DMS53 treated with DMSO at 0.1 percent for 48 hours (cell line): Measurements from ENCODE around the gene SOST.
"Not testable (repeated sequence)": the region's sequence is repeated elsewhere in the genome, so short reads cannot be mapped to it uniquely, and the experiment has no call there.

ENCODE experiments used
- DNase-seq: peaks from one replicate; lab custom pipeline; 2025; ENCODE audit not compliant: unreplicated experiment; lab: John Stamatoyannopoulos, UW

Gene SOST

GRCh38 chr17:43758497-43759174, at the start of gene SOST:
SOST (minus strand) TSS chr17:43758791; CDS start chr17:43758741, 50 bp downstream.
- DNase-seq, result no peak

GRCh38 chr17:43808076-43808475, 49.5 kb upstream of the SOST start:
- DNase-seq, result no peak

DNA sequence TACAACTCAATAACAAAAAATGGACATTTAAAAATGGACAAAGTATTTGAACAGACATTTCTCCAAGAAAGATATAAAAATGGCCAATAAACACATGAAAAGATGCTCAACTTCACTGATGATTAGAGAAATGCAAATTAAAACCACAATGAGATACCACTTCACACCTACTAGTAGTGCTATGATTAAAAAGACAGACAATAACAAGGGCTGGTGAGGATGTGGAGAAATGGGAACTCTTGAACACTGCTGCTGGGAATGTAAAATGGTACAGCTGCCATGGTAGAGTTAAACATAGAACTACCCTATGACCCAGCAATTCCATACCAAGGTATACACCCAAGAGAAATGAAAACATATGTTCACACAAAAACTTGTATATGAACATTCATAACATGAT, 46.5 kb upstream of the SOST start:
- no peak for DNase-seq

- DNase-seq, result no peak
Observed at GRCh38 chr17:43803758-43804157, 45.2 kb upstream of the SOST start.

GRCh38 chr17:43801844-43802243, 43.3 kb upstream of the SOST start:
- DNase-seq, result no peak

- no peak for DNase-seq
Observed at GRCh38 chr17:43800736-43801135, 42.1 kb upstream of the SOST start.

- DNase-seq, result no peak
Observed at GRCh38 chr17:43799047-43799446, 40.5 kb upstream of the SOST start.

DNA sequence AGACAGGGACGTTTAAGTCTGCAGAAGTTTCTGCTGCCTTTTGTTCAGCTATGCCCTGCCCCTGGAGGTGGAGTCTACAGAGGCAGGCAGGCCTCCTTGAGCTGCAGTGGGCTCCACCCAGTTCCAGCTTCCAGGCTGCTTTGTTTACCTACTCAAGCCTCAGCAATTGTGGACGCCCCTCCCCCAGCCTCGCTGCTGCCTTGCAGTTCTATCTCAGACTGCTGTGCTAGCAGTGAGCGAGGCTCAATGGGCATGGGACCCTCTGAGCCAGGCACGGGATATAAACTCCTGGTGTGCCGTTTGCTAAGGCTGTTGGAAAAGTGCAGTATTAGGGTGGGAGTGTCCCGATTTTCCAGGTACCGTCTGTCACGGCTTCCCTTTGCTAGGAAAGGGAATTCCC, 39.4 kb upstream of the SOST start:
- DNase-seq, result peak; percentile 11

GRCh38 chr17:43792668-43793067, 34.1 kb upstream of the SOST start:
- DNase-seq, result not testable (repeated sequence)

DNA sequence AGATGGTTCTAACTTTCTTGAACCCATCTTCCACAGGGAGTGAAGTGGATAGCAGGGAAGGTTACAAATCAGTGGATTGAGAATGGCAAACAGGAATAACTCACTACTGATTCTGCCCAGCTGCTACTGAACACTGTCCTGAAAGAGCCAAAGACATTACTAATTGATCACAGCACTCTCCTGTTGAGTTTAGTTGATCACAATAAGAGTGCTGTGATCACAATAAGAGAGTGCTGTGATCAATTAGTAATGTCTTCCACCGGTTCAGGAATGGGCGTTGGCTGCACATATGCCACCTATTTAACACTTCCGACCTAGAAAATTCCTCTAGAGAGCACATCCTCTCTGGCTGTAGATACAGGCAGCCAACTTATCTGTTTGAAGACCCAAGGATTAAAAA, 33.0 kb upstream of the SOST start:
- peak; percentile 58 for DNase-seq

- DNase-seq, result peak; percentile 10
Observed at GRCh38 chr17:43790311-43790940, 31.8 kb upstream of the SOST start.

DNA sequence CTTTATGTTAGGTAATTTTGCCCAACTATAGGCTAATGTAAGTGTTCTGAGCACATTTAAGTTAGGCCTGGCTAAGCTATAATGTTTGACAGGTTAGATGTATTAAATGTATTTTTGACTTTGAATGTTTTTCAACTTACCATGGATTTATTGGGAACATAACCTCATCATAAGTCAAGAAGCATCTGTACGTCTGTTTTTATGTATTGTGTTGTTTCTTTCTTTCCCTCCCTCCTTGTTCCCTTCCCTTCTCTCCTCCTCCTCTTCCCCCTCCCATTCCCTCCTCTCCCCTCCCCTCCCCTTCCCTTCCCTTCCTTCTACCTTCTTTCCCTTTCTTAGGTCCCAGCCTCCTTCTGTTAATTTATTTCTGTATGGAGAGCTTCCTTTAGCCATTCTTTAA, 30.9 kb upstream of the SOST start:
- no peak for DNase-seq

- no peak for DNase-seq
Observed at GRCh38 chr17:43788540-43788939, 29.9 kb upstream of the SOST start.

DNA sequence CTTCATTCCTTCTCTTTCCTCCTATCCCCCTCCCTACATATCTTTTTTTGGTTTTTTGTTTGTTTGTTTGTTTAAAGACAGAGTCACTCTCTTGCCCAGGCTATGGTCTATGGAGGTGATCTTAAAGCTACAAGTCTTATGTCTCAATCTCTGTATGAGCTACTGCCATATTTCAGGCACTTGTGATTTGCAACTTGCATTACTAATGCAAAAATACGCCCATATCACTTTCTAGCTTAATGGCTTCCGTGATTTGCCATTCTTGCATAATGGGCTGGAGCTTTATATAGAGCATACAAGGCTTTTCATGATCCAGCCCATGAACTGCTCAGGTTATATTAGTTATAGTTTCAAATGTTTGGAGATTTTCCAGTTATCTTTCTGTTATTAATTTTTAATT, 29.1 kb upstream of the SOST start:
- DNase-seq, result no peak

GRCh38 chr17:43784628-43785101, 26.1 kb upstream of the SOST start:
- DNase-seq, result no peak

DNA sequence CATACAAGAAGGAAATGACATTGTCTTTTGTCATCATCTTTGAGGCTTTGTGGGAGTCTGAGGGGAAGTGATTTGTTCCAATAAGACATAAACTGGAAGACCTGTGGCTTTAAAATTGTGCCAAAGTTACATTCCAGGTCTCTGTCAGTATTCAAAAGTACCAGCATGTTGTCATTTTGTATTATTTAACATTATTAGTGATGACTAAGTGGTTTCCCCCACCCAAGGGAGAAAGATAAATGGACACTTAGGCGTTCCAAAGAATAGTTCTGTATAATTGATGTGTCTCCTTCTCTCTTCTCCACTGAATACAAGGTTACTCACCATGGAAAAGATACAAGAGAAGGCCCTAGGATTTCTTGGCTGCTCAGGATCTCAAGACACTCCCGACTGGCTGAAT, 25.5 kb upstream of the SOST start:
- no peak for DNase-seq

GRCh38 chr17:43782913-43783680, 24.5 kb upstream of the SOST start:
- no peak for DNase-seq

GRCh38 chr17:43780135-43780534, 21.5 kb upstream of the SOST start, which contains the start of gene CFAP97D1:
CFAP97D1 (plus strand) TSS chr17:43780435; CDS start chr17:43780463, 28 bp downstream.
- DNase-seq, result no peak

DNA sequence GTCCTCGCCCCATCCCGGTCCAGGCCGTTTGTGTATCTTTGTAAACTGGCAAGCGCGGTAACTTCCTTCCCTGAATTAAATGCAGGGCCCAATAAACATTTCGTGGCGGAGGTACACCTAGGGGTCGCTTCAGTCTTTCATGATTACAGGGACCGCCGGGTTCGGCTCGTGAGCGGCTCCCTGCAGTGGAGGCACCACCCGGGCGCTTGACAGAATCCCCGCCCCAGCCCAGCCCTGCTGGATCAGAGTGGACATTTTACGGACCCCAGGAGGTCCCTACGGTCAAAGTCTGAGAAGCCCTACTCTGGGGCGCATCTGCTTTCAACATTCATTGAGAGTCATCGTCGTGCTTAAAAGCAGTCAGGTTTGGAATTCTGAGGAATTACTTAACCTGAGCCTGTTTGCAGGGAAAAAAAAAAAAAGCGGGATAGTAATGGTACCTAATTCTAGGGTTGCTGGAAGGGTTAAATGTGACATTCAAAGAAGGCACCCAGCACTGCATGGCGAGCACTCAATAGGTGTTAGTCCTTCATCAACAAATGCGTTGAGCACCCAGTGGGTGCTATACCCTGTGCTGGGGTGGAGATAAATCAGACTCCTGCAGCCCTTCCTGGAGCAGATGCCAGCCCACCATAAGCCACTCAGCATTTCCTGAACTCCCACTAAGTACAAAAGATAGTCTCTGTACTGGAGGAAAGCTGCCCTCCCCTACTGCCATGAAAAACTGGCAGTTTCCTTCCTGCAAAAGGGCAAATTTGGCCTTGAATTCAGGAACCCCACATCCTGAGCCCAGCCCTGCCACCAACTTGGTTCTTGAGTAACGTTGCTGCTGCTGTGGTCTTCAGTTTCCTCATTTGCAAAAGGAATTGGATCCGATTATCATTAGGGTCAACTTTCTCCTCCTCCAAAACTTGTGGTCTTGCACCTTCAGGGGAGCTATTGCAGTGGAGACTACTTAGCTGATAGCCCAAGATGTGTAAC, 20.8 kb upstream of the SOST start:
- DNase-seq, result peak; percentile 67

- DNase-seq, result peak; percentile 91
Observed at GRCh38 chr17:43778337-43779144, 19.9 kb upstream of the SOST start, which contains the start of gene DUSP3. DUSP3 (minus strand) TSS chr17:43778977; CDS start chr17:43778924, 53 bp downstream.
